Small intestine (tissue), 7 donors: ENCODE measurements around the gene GYS2. TPM values are rescaled to one million over a fixed set of nuclear protein-coding genes. Genes with fewer than 3 reads are reported as not detected.

Experiments used
- DNase-seq, 2 donors: peaks; one replicate each; pipeline versions ENCODE4 v3.0.0 to v3.0.0-alpha.2; 2013
- FAIRE-seq: peaks from 2 replicates; lab custom pipeline; 2012; peaks lifted over from hg19 to GRCh38; lab: Jason Lieb, UNC
- H3K27ac ChIP-seq, 3 donors: one replicate each; pipeline ENCODE4 v1.5.1; 2013; ENCODE audit warnings: low read length in 2 of 3, mild to moderate bottlenecking in 2 of 3, control low read depth in 1 of 3, inconsistent platforms in 1 of 3, low read depth in 1 of 3, moderate library complexity in 1 of 3
- H3K27me3 ChIP-seq, 3 donors: one replicate each; pipeline ENCODE4 v1.6.1; 2013; ENCODE audit warnings: low read length in 3 of 3, inconsistent platforms in 1 of 3; ENCODE audit not compliant: control insufficient read depth in 3 of 3, insufficient read depth in 3 of 3
- H3K36me3 ChIP-seq, 3 donors: one replicate each; pipeline ENCODE4 v1.6.1; 2013; ENCODE audit warnings: low read length in 3 of 3, inconsistent platforms in 1 of 3, low read depth in 1 of 3, mild to moderate bottlenecking in 1 of 3, moderate library complexity in 1 of 3; ENCODE audit not compliant: control insufficient read depth in 3 of 3, insufficient read depth in 2 of 3
- H3K4me1 ChIP-seq, 3 donors: one replicate each; pipeline ENCODE4 v1.6.1; 2013; ENCODE audit warnings: low read length in 2 of 3, inconsistent platforms in 1 of 3, low read depth in 1 of 3, mild to moderate bottlenecking in 1 of 3, moderate library complexity in 1 of 3; ENCODE audit not compliant: control insufficient read depth in 3 of 3, insufficient read depth in 2 of 3
- H3K4me3 ChIP-seq, 3 donors: one replicate each; pipeline ENCODE4 v1.5.1; 2013; ENCODE audit warnings: low read length in 3 of 3, control low read depth in 1 of 3, inconsistent platforms in 1 of 3, low read depth in 1 of 3, mild to moderate bottlenecking in 1 of 3, moderate library complexity in 1 of 3
- H3K9me3 ChIP-seq, 2 donors: one replicate each; pipeline ENCODE4 v1.6.1; 2013; ENCODE audit warnings: low read depth in 1 of 2, low read length in 1 of 2; ENCODE audit not compliant: control insufficient read depth in 2 of 2, insufficient read depth in 1 of 2
- WGBS, 3 donors: extraction: QIAGEN DNeasy Blood & Tissue Kit; methylation state at CpG; one replicate each; pipeline ENCODE4 v1.1.7; 2013; 5-methylcytosine and 5-hydroxymethylcytosine counted together
- polyA plus RNA-seq, 4 donors: library from polyadenylated mRNA; stranded (reverse) in 3 of 4; unstranded in 1 of 4; fragments of 200-250 nt in 3 of 4; fragments of 120-200 nt in 1 of 4; gene quantifications; one replicate each; pipeline versions ENCODE4 v1.2.1 to v1.2.3, GENCODE V29; 2013
- donor health status: healthy with polysubstance abuse.
- donor health status: control.
- donor health status: control.
- donor health status: Bipolar disorder and iron deficiency.
- donor health status: healthy.

GYS2 gene
- polyA plus RNA-seq, 4 donors: 0.01 to 0.03 TPM; not detected in 2

GRCh38 chr12:21526053-21526452, 78.6 kb downstream of the GYS2 start, which contains the start of gene SPX:
Gene SPX (plus strand): TSS chr12:21526296. CDS start chr12:21526473, 177 bp downstream.
- no peaks in the 10 kb centered on the region for H3K9me3 ChIP-seq
- no peaks in the 10 kb centered on the region for H3K4me1 ChIP-seq
- H3K27me3 ChIP-seq: peaks cover 0 to 32% (median 15%) of the 10 kb centered on the region in 3 donors
- no peak for DNase-seq
- H3K27ac ChIP-seq: no peak within 1 kb of the TSS
- peak within 1 kb of the TSS in 1 of 3 donors; percentile 54 for H3K4me3 ChIP-seq
- WGBS, 3 donors: 90 to 95% (median 92%) methylated on average over 1 of the region's 1 CpG
- no peaks in the 10 kb centered on the region for H3K36me3 ChIP-seq
- no peak for FAIRE-seq

- Histone ChIP-seq H3K9me3 (no peaks in the 10 kb centered on the region), H3K4me1 (no peaks in the 10 kb centered on the region), H3K27me3 (peaks cover 0 to 18% (median 9%) of the 10 kb centered on the region in 3 donors), H3K4me3 (no peak overlapping the region), H3K27ac (no peak overlapping the region), H3K36me3 (no peaks in the 10 kb centered on the region)
- no peak for FAIRE-seq
- DNase-seq: no peak
These were observed 81.5 kb downstream of the GYS2 start for GRCh38 chr12:21523148-21523547.

- Histone ChIP-seq H3K27me3 (peaks cover 0 to 3% (median 2%) of the 10 kb centered on the region in 3 donors), H3K4me1 (no peaks in the 10 kb centered on the region), H3K4me3 (no peak overlapping the region), H3K27ac (no peak overlapping the region), H3K9me3 (no peaks in the 10 kb centered on the region), H3K36me3 (no peaks in the 10 kb centered on the region)
- DNase-seq (no peak), FAIRE-seq (no peak)
- 11 to 62% (median 26%) methylated on average over 1 of the region's 1 CpG for WGBS, 3 donors
These were observed 83.1 kb downstream of the GYS2 start for GRCh38 chr12:21521541-21521940.

- no peak overlapping the region for H3K27ac ChIP-seq
- H3K4me3 ChIP-seq: no peak overlapping the region
- H3K36me3 ChIP-seq: peaks cover 0 to 4% (median 2%) of the 10 kb centered on the region in 3 donors
- FAIRE-seq (no peak), DNase-seq (no peak)
- H3K4me1 ChIP-seq: no peaks in the 10 kb centered on the region
- no peaks in the 10 kb centered on the region for H3K9me3 ChIP-seq
- H3K27me3 ChIP-seq: no peaks in the 10 kb centered on the region
- WGBS, 3 donors: 81 to 95% (median 95%) methylated on average over 3 of the region's 3 CpGs
These were observed 86.2 kb downstream of the GYS2 start for GRCh38 chr12:21518451-21518850.

- no peak for DNase-seq
- FAIRE-seq: no peak
- WGBS, 3 donors: 97 to 100% (median 99%) methylated on average over 2 of the region's 2 CpGs
- Histone ChIP-seq H3K4me3 (no peak overlapping the region), H3K4me1 (no peaks in the 10 kb centered on the region), H3K27me3 (no peaks in the 10 kb centered on the region), H3K27ac (no peak overlapping the region), H3K9me3 (no peaks in the 10 kb centered on the region), H3K36me3 (peaks cover 0 to 11% (median 4%) of the 10 kb centered on the region in 3 donors)
These were observed 88.4 kb downstream of the GYS2 start for GRCh38 chr12:21516281-21516680.

- H3K4me1 ChIP-seq: no peaks in the 10 kb centered on the region
- no peak overlapping the region for H3K27ac ChIP-seq
- FAIRE-seq (no peak), DNase-seq (no peak)
- no peaks in the 10 kb centered on the region for H3K27me3 ChIP-seq
- no peak overlapping the region for H3K4me3 ChIP-seq
- WGBS, 3 donors: 38 to 47% (median 40%) methylated on average over 2 of the region's 2 CpGs
- peaks cover 0 to 17% (median 0%) of the 10 kb centered on the region in 3 donors for H3K36me3 ChIP-seq
- H3K9me3 ChIP-seq: no peaks in the 10 kb centered on the region
These were observed 94.9 kb downstream of the GYS2 start for GRCh38 chr12:21509768-21510167.

GRCh38 chr12:21507849-21508248, 96.8 kb downstream of the GYS2 start:
- H3K27ac ChIP-seq: no peak overlapping the region
- no peak for FAIRE-seq
- no peaks in the 10 kb centered on the region for H3K27me3 ChIP-seq
- H3K4me3 ChIP-seq: no peak overlapping the region
- H3K9me3 ChIP-seq: no peaks in the 10 kb centered on the region
- H3K36me3 ChIP-seq: peaks cover 0 to 12% (median 0%) of the 10 kb centered on the region in 3 donors
- 84 to 91% (median 89%) methylated on average over 2 of the region's 2 CpGs for WGBS, 3 donors
- DNase-seq: no peak
- peaks cover 0 to 7% (median 1%) of the 10 kb centered on the region in 3 donors for H3K4me1 ChIP-seq

GRCh38 chr12:21505888-21506287, 98.8 kb downstream of the GYS2 start:
- DNase-seq (no peak), FAIRE-seq (no peak)
- Histone ChIP-seq H3K9me3 (no peaks in the 10 kb centered on the region), H3K27ac (no peak overlapping the region), H3K4me3 (no peak overlapping the region), H3K27me3 (no peaks in the 10 kb centered on the region), H3K4me1 (peaks cover 2 to 9% (median 4%) of the 10 kb centered on the region in 3 donors), H3K36me3 (peaks cover 0 to 5% (median 0%) of the 10 kb centered on the region in 3 donors)
- WGBS, 3 donors: 33 to 49% (median 42%) methylated on average over 2 of the region's 2 CpGs

- Histone ChIP-seq H3K27me3 (no peaks in the 10 kb centered on the region), H3K4me3 (peak overlapping the region in 2 of 3 donors; percentile 82 to 98), H3K27ac (no peak overlapping the region), H3K36me3 (peaks cover 0 to 3% (median 0%) of the 10 kb centered on the region in 3 donors), H3K9me3 (no peaks in the 10 kb centered on the region), H3K4me1 (peaks cover 4 to 14% (median 5%) of the 10 kb centered on the region in 3 donors)
- DNase-seq: no peak
- WGBS, 3 donors: 91 to 95% (median 92%) methylated on average over 1 of the region's 1 CpG
- FAIRE-seq: no peak
These were observed 101.8 kb downstream of the GYS2 start for GRCh38 chr12:21502872-21503271.
